ENCODE data around the gene UAP1.

UAP1 gene

GRCh38 chr1:162561616-162562469 is at the start of gene UAP1:
TSS of gene UAP1 (plus strand) at chr1:162561722. CDS start at chr1:162566069, 4,347 bp downstream.
- peak within 1 kb of the TSS; percentile 90 for H3K4me3 ChIP-seq (ENCODE audit: low read length)
- DNase-seq (ENCODE audit: low read depth) = no peak
- TF ChIP-seq CTCF (conservative IDR thresholded peaks at IDR 0.05; ENCODE audit: low read length) = no peak

- no peak for TF ChIP-seq CTCF (conservative IDR thresholded peaks at IDR 0.05; ENCODE audit: low read length)
- H3K4me3 ChIP-seq (ENCODE audit: low read length) = no peak overlapping the region
- DNase-seq (ENCODE audit: low read depth) = no peak
Observed at GRCh38 chr1:162527314-162527713, 34.2 kb upstream of the UAP1 start.

GRCh38 chr1:162530307-162530987 is 31.1 kb upstream of the UAP1 start:
- no peak overlapping the region for H3K4me3 ChIP-seq (ENCODE audit: low read length)
- DNase-seq (ENCODE audit: low read depth) = no peak
- TF ChIP-seq CTCF (conservative IDR thresholded peaks at IDR 0.05; ENCODE audit: low read length) = no peak

- TF ChIP-seq CTCF (conservative IDR thresholded peaks at IDR 0.05; ENCODE audit: low read length) = no peak
- H3K4me3 ChIP-seq (ENCODE audit: low read length) = no peak overlapping the region
- DNase-seq (ENCODE audit: low read depth) = no peak
Observed at GRCh38 chr1:162530988-162531319, 30.6 kb upstream of the UAP1 start.

GRCh38 chr1:162535501-162535900 is 26.0 kb upstream of the UAP1 start:
- no peak for TF ChIP-seq CTCF (conservative IDR thresholded peaks at IDR 0.05; ENCODE audit: low read length)
- DNase-seq (ENCODE audit: low read depth) = peak; percentile 45
- H3K4me3 ChIP-seq (ENCODE audit: low read length) = no peak overlapping the region

GRCh38 chr1:162536511-162536910 is 25.0 kb upstream of the UAP1 start:
- no peak overlapping the region for H3K4me3 ChIP-seq (ENCODE audit: low read length)
- DNase-seq (ENCODE audit: low read depth) = peak; percentile 75
- no peak for TF ChIP-seq CTCF (conservative IDR thresholded peaks at IDR 0.05; ENCODE audit: low read length)

- H3K4me3 ChIP-seq (ENCODE audit: low read length) = no peak overlapping the region
- TF ChIP-seq CTCF (conservative IDR thresholded peaks at IDR 0.05; ENCODE audit: low read length) = no peak
- DNase-seq (ENCODE audit: low read depth) = no peak
Observed at GRCh38 chr1:162537216-162537615, 24.3 kb upstream of the UAP1 start.
